DMS79 (cell line): ENCODE results near the gene CIAO2B.
A peak's percentile ranks its signal among the peaks of the same experiment; 100 is the strongest.
"Not testable (repeated sequence)": the region's sequence is repeated elsewhere in the genome, so short reads cannot be mapped to it uniquely, and the experiment has no call there.

Experiments used
- DNase-seq: peaks from one replicate; lab custom pipeline; 2025; lab: John Stamatoyannopoulos, UW

The CIAO2B gene

DNA sequence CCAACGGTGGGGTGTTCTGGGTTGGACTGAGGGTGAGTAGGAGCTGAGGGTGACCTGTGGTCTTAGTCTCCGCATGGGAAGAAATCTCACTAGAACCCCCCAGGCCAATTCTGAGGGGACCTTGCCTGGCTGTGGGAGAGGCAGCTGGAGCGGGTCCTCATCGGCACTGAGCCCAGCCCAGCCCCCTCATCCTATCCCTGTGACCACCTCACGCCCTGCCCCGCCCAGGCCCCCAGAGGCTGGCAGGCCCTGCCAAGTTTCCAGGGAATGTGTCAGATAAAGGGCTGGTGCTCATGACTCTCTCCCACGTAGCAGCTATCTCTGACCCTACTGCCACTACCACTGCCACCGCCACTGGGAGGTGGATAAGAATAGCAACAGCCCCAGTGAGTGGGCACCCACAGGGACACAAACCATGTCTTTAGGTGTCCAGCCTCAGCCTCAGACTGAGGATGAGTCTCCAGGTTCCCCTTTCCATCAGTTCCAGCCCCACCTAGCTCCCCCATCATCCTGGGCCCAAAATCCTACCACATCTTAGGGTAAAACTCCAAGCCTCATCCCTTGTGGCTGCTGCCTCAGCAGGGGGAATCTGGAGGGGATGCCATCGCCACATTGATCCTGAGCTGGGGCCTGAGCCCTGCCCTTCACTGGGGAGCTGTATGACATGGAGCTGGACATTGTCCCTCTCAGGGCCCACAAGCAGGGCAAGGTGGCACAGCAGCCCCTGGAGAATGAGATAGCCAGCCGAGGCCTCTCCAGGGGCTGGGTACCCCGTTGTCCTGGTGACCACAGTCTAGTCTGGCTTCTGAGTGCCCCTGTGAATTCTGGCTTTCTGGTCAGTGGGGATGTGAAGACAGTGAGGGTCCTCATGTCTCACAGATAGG is 30.4 kb downstream of the CIAO2B start:
- no peak for DNase-seq

DNA sequence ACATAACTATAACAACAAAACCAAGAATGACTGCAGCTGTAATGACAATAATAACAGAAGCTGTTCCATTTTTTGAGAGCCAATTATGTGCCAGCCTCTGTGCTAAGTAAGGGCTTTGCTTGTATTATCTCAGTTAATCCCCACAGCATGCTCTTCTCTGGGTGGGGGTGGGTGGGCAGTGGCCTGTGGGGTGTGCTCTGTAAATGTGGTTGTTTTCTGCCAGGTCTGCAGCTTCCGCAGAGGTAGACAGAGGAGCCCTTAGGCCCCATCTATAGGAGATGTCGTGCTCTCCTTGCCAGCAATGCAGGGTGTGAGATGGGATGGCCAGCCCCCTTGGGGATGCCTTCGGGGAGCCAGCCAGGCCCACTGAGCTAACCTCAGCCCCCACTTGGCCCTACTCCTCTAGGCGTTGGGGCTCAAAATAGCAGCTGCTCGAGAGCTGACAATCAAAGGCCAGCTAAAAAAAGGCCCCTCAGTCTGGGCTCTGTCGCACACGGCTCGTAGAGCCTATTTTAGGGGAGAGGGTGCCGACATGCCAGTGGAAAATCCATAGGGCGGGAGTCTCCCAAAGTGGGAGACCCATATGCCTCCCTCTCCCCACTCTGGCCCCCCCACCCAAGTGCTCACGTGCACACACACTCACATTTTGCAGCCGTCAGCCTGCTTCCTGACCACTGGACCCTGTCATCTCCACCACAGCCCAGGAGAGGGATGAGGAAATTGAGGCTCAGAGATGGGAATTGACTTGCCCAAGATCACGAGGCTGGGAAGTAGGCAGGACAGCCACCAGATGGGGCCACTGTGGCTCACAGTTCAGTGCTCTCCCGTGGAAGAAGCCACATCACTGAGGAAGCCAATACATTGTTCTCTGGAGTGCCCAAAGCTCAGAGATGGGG is 31.3 kb downstream of the CIAO2B start:
- no peak for DNase-seq

DNA sequence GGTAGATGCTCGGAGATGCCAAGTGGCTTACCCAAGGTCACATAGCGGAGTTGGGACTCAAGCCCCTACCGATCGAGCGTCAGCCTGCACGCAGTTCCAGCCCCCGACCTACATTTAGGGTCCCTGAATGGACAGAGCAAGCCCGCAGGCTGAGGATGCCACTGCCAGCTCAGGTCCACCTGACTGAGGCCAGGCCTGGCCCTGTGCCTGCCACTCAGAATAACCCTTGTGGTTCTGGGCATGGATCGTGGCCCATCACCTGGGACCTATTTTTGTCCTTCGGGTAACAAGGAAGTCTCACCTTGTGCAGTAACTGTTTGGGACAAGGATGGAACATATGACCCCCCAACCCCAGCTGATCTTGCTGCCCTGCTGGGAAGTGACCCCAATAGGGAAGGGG is 32.6 kb downstream of the CIAO2B start:
- DNase-seq = no peak

DNA sequence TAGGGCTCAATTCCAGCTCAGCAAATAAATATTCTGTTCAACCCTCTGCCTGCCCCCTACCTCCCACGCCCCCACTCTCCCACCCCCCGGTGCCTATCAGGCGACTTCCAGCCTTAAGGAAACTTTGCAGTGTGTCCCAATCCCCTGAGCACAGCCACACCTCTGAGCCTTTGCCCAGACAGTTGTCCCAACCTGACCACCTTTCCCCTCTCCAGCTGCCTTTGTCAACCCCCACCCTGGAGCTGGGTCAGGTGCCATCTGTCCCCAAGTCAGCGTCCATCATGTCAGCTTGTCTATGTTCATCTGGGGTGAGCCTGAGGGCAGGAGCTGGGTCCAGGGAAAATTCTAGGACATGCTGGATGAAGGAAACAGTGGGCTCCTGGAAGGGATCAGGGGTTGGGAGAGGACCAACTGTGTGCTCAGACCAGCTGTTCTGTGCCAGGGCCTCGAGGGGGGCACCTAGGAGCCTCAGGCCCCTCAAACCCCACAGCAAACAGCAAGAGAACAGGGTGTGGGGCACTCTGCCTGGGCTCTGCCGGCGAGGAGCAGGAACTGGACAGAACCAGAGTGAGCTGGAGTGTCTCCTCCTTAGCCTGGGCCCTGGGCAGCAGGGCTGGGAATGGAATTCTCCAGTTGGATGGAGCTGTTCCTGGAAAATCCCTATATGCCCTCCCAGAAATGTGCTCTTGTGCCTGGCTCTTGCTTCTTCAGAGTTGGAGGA is 33.3 kb downstream of the CIAO2B start:
- no peak for DNase-seq

DNA sequence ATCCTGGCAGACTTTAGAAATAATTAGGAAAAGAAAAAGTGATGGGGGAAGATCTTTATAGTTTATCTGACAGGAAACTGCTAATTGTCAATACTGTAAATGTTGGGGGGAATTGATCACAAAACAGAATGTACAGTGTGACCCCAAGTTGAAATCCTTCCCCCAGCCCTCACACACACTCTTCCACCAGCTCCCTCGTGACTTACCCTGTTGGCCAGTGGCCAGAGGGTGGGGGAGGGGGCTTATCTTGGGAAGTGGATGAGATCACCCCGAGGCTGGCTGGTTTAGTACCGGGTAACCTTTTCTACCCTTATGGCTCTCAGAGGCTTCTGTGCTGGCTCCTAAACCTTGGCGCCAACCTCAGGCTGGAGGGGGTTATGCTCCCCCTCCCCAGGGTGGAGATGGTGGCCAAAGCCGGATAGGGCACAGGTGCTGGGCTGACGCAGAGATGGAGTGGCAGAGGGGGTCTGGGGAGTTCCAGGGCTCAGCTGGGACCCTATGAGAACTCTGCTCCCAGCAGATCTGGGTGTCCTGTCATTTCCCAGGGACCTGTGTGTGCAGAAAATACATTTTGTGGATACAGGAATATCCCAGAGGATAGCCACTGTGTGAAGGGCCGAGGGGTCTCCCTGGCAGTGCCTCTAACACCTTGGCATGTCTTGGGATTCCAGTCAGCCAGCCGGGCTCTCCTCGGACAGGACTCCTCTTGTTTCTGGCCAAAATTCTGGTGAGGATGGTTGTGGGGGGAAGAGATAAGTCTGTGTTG is 34.1 kb downstream of the CIAO2B start:
- DNase-seq = peak; percentile 51

DNA sequence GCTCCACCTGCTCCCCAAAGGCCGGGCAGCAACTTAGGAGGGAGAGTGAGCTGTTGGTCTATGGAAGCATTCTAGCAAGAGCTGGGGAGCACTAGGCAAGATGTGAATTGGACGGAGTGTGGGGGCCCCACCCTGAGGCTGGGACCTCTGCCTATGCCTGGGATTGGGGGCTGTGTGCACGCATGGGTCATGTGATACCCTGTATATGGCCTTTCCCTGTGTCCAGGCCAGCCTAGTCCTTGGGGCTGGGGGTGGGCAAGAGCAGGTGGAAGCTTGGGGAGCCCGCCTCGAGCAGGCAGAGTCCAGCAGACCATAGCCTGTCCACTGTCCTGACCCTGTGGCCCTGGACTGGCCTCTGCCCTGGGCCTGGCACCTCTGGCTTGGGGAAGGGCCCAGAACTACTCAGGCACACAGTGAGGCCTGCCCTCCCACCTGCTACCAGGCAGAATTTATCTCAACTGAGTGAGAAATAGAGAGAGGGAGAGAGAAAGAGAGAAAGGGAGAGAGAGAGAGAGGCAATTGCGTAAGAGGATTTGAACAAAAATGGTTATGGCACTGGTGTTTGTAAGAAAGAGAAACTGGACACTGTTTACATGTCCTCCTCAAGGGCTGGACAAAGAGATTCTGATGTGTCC is 34.8 kb downstream of the CIAO2B start:
- DNase-seq = no peak

DNA sequence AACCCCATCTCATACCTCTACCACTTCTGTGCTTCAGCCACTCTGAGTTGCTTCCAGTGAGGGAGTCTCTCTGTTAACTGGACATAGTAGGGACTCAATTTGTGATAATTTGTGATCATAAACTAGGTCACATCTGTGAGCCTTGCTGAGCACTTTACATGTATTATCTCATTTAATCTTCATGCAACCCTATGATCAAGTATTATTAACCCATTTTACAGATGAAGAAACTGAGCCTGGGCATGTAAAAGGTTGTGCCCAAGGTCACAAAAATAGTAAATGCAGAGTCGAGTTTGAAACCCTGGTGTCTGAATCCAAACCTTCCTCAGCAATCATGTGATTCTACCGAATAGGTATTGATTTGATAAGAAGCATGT is 35.3 kb downstream of the CIAO2B start:
- no peak for DNase-seq

DNA sequence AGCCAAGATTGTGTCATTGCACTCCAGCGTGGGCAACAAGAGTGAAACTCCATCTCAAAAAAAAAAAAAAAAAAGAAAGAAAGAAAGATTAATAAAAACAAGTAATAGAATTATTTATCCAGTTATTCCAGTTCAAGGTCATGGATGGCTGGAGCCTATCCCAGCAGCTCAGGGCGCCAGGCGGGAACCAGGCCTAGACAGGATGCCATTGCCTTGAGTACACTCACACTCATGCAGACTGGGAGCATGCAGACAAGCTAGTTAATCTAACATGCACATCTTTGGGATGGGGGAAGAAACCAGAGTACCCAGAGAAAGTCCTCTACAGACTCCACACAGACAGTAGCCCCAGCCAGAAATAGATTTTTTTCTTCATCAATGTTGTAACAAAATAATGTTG is 36.0 kb downstream of the CIAO2B start:
- DNase-seq = no peak

DNA sequence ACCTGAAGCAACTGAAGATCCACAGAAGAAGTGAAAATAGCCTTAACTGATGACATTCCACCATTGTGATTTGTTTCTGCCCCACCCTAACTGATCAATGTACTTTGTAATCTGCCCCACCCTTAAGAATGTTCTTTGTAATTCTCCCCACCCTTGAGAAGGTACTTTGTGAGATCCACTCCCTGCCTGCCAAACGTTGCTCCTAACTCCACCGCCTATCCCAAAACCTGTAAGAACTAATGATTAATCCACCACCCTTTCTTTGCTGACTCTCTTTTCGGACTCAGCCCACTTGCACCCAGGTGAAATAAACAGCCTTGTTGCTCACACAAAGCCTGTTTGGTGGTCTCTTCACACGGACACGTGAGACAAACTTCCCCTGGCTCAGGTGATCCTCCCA is 37.5 kb downstream of the CIAO2B start:
- DNase-seq = not testable (repeated sequence)

DNA sequence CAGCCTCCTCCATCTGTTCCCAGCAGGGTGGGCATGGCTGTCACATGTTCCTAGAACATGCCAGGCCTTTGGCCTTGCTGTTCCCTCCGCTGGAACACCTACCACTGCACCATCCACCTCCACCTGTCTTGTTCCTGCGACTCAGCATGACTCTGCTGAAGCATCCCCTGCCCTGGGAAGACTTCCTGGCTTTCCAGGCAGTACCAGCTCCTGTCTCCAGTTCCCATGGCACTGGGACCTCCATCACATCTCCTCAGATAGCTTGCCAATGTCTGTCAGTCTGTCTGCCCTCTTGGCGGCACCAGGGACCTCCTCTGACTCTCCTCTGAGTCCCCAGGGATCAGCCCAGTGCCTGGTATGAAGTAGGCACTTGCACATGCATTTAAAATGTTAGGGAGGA is 38.2 kb downstream of the CIAO2B start:
- no peak for DNase-seq

DNA sequence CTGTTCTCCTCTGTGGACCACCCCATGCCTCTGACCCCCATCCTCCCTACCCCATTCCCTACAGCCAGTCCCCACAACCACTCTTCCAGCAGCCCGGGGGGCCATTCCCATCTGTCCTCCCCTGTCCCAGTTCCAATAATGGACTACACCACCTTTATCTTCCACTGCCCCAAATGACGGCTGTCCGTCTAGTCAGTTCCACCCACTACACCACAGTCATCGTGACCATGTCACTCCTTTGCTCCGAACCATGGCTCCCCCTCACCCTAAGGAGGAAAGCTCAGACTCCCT is 38.6 kb downstream of the CIAO2B start:
- no peak for DNase-seq

DNA sequence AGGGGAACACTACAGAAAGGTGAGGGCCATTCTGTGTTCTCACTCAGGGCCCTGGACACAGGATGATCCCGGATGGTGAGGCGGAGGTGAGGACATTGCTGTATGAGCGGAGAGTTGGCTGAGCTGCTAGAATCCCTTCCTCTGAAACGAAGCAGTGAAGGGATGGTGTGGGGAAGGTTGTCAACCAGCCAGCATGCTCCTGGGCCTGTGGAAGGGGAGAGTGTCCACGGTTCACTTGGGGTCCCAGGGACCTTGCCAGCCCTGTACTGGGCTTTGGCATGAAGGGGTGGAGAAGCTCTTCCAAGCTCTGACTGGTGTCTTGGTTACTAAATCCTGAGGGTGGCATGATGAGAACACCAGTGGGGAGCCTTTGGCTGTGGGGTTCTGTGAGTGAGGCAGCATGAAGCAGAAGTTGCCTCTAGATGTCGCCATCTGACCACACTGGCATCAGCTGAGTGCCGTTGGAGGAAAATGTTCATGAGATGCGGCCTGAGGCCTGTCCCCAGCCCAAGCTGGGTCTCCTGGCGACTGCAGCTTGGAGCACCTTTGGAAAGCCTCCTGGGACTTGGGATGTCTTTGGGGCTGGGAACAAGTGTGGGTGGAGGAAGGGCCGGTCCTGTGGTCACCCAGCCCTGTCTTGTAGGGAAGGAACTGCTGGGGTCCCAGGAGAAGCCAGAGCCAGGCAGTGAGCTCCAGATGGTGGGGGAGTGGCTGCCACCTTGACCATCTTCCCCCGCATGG is 39.1 kb downstream of the CIAO2B start:
- DNase-seq = peak; percentile 25

DNA sequence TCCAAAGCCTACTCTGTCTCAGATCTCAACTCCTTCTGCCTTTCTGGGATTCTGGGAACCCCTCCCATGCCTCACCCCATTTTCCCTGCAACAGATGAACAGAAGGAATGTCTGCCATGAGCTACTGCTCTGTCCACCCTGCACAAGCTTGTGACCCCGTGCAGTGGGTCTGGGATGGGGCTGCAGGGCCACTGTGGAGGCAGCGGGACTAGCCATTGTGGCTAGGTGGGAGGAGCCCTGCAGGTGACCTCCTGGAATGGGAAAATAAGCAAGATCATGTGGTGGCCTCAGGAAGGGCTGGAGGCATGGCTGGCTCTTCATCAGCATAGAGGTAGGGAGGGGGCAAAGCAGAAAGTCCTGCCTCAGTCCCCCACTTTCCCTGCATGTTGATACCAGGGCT is 40.1 kb downstream of the CIAO2B start:
- no peak for DNase-seq

DNA sequence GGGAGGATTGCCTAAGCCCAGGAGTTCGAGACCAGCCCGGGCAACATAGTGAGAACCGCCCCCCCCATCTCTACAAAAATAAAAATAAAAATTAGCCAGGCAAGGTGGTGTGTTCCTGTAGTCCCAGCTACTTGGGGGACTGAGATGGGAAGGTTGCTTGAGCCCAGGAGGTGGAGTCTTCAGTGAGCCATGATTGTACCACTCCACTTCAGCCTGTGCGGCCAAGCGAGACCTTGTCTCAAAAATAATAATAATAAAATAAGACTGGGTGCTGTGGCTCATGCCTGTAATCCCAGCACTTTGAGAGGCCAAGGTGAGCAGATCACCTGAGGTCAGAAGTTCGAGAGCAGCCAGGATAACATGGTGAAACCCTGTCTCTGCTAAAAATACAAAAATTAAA is 42.4 kb downstream of the CIAO2B start:
- DNase-seq = no peak

DNA sequence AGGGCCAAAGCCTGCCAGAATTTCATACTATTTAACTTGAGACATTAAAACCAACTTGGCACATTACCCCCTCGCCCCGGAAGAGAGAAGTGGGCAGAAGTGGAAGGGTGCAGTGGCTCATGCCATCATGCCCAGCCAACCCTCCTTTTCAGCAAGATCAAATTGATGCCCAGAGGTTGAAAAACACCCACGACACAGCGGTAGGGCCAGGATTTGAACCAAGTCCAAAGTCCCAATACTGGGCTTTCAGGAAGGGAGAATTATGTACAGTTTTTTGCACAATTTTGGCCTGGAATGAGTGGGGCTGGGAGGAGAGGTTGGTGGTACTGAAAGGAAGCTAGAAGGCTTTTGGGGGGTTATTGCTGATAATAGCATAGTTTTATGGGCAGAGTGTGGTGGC is 42.8 kb downstream of the CIAO2B start:
- no peak for DNase-seq

DNA sequence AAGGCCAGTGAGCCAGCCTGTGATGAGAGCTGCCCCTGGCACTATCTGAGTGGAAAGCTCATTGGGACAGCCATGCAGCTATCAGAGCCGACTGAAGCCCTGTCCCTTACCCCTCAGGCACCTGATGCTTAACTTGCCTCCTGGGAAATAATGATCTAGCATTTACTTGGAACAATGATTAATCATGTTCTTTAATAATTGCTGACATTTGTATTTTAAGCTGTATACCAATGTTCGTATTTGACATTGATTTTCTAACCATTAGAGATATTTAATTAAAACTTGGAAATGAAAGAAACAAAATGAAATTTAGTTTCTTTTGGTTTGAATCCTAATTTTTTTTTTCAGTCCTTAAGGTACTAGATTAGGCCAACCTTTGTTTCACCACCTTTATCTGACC is 43.4 kb downstream of the CIAO2B start:
- DNase-seq = no peak

DNA sequence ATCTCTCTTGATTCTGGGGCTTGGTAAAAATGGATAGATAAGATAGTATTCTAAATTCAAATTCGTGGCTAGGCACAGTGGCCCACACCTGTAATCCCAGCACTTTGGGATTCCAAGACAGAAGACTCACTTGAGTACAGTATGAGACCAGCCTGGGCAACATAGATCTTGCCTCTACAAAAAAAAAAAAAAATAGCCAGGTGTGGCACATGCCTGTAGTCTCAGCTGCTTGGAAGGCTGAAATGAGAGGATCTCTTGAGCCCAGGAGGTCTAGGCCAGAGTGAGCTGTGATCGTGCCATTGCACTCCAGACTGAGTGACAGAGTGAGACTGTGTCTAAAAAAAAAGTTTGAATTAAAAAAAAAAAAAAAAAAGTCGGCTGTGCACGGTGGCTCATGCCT is 44.6 kb downstream of the CIAO2B start:
- DNase-seq = no peak

DNA sequence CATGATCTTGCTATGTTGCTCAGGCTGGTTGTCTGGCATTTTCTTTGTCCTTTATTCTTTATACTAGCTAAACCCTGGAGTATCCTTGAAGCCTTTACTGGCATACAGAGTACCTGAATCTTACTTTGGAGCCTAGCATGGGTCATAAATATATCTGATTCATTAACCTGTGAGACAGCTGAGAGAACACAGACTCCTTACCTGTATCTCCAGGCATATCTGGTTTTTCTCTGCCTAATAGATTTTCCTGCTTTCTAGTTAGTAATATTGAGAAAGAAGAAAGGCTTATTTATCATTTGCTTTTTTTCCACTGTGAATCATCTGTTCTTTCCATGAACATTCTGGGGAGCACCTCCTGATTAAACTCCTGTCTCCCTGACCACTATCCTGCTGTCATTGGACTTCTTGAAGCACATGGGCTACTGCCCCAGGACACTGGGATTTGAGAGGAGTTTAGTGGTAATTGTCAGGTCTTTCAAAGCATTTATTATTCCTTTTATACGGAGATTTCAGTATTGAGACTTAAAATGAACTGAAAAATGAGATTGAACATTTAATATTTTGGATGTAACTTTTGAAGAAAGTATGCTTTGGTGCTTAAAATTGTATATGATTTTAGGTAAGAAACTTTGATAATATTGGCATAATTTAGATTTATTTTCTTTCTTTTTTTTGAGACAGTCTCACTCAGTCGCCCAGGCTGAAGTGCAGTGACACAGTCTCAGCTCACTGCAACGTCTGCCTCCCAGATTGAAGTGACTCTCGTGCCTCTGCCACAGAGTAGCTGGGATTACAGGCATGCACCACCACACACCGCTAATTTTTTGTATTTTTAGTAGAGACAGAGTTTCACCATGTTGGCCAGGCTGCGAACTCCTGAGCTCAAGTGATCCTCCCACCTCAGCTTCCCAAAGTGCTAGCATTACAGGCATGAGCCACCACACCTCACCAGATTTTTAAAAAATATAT is 45.3 kb downstream of the CIAO2B start:
- no peak for DNase-seq

DNA sequence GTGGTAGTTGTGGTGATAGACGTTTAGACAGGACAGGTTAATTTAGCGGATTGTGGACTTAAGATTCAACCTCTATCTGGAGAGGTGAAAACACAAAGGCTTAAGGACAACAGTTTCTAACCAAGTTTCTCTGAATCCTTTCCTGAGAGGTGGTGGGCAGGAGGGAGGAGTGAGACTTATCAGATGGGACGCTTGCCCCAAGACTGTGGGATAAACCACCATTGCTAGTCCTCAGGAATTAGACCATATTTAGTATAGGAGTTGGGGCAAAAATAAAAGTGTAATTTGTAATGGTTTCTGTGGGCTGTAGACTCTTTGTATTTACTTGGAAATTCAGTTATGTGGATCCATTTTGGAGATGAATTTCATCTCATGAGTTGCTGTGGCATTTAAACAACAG is 47.3 kb downstream of the CIAO2B start:
- no peak for DNase-seq

DNA sequence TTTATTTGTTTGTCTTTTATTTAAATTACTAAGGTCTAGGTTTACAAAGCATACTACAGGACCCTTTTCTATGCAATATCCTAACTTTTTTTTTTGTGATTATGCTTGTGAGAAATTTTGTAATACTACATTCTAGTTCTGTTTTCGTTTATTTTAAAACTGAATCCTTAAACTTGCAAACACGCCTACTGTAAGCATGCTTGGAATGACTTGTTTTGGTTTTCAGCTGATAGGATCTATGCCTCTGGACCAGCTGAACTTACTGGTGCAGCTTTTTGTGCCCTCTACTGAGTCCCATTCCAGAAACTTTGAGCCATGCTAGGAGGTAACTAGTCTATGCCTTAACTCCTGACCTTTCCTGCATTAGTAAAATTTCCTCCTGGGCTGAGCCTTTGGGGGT is 47.9 kb downstream of the CIAO2B start:
- DNase-seq = no peak
